ENCODE results near the gene PAGR1.
"Not testable (repeated sequence)": the region's sequence is repeated elsewhere in the genome, so short reads cannot be mapped to it uniquely, and the experiment has no call there.

DNA sequence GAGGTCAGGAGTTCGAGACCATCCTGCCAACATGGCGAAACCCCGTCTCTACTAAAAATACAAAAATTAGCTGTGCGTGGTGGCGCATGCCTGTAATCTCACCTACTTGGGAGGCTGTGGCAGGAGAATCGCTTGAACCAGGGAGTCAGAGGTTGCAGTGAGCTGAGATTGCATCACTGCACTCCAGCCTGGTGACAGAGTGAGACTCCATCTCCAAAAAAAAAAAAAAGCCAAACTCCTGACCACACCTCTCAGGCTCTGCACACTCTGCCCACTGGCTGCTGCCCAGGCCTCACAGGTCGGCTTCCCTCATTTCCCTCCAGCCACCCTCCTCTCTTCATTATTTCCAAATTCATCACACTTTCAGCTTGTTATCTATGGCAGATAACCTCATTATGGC, 43.6 kb upstream of the PAGR1 start:
- TF ChIP-seq MXI1 (IDR thresholded peaks at IDR 0.05; ENCODE audit: borderline replicate concordance, low read depth, low read length); POLR2A (IDR thresholded peaks at IDR 0.05; ENCODE audit: low read depth, low read length); RFX5 (IDR thresholded peaks at IDR 0.05; ENCODE audit: low read depth, low read length); NFE2L2 (IDR thresholded peaks at IDR 0.05; ENCODE audit: low read depth, low read length); CEBPB (IDR thresholded peaks at IDR 0.05; ENCODE audit: low read depth, low read length); RAD21 (IDR thresholded peaks at IDR 0.05; ENCODE audit: low read length); MAZ (IDR thresholded peaks at IDR 0.05; ENCODE audit: borderline replicate concordance, low read depth, low read length); MAFK (IDR thresholded peaks at IDR 0.05; ENCODE audit: low read depth, low read length); RCOR1 (IDR thresholded peaks at IDR 0.05; ENCODE audit: insufficient replicate concordance, low read length); CHD1 (IDR thresholded peaks at IDR 0.05; ENCODE audit: low read depth, low read length): not testable (repeated sequence)
- TF ChIP-seq, protein P1, sequence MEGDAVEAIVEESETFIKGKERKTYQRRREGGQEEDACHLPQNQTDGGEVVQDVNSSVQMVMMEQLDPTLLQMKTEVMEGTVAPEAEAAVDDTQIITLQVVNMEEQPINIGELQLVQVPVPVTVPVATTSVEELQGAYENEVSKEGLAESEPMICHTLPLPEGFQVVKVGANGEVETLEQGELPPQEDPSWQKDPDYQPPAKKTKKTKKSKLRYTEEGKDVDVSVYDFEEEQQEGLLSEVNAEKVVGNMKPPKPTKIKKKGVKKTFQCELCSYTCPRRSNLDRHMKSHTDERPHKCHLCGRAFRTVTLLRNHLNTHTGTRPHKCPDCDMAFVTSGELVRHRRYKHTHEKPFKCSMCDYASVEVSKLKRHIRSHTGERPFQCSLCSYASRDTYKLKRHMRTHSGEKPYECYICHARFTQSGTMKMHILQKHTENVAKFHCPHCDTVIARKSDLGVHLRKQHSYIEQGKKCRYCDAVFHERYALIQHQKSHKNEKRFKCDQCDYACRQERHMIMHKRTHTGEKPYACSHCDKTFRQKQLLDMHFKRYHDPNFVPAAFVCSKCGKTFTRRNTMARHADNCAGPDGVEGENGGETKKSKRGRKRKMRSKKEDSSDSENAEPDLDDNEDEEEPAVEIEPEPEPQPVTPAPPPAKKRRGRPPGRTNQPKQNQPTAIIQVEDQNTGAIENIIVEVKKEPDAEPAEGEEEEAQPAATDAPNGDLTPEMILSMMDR (conservative IDR thresholded peaks at IDR 0.05; ENCODE audit: low read depth, low read length) = not testable (repeated sequence)
- TF ChIP-seq, protein P2, sequence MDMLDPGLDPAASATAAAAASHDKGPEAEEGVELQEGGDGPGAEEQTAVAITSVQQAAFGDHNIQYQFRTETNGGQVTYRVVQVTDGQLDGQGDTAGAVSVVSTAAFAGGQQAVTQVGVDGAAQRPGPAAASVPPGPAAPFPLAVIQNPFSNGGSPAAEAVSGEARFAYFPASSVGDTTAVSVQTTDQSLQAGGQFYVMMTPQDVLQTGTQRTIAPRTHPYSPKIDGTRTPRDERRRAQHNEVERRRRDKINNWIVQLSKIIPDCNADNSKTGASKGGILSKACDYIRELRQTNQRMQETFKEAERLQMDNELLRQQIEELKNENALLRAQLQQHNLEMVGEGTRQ (IDR thresholded peaks at IDR 0.05; ENCODE audit: low read depth, low read length) = not testable (repeated sequence)
